ENCODE measurements around the gene GPR119.
A peak's percentile ranks its signal among the peaks of the same experiment; 100 is the strongest.

The GPR119 gene

GRCh38 chrX:130416785-130417184, 31.3 kb upstream of the GPR119 start:
- Histone ChIP-seq H3K27me3 (no peaks in the 10 kb centered on the region), H3K9me3 (no peaks in the 10 kb centered on the region), H3K4me3 (ENCODE audit: low read depth in 1 of 2, low read length in 1 of 2) (no peak overlapping the region), H3K27ac (no peak overlapping the region), H3K4me1 (ENCODE audit: control insufficient read depth in 1 of 2, insufficient read depth in 1 of 2, low read depth in 1 of 2, low read length in 1 of 2) (no peaks in the 10 kb centered on the region), H3K36me3 (peaks cover 17% of the 10 kb centered on the region)
- TF ChIP-seq, protein P1, sequence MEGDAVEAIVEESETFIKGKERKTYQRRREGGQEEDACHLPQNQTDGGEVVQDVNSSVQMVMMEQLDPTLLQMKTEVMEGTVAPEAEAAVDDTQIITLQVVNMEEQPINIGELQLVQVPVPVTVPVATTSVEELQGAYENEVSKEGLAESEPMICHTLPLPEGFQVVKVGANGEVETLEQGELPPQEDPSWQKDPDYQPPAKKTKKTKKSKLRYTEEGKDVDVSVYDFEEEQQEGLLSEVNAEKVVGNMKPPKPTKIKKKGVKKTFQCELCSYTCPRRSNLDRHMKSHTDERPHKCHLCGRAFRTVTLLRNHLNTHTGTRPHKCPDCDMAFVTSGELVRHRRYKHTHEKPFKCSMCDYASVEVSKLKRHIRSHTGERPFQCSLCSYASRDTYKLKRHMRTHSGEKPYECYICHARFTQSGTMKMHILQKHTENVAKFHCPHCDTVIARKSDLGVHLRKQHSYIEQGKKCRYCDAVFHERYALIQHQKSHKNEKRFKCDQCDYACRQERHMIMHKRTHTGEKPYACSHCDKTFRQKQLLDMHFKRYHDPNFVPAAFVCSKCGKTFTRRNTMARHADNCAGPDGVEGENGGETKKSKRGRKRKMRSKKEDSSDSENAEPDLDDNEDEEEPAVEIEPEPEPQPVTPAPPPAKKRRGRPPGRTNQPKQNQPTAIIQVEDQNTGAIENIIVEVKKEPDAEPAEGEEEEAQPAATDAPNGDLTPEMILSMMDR (IDR thresholded peaks at IDR 0.05) = no peak

DNA sequence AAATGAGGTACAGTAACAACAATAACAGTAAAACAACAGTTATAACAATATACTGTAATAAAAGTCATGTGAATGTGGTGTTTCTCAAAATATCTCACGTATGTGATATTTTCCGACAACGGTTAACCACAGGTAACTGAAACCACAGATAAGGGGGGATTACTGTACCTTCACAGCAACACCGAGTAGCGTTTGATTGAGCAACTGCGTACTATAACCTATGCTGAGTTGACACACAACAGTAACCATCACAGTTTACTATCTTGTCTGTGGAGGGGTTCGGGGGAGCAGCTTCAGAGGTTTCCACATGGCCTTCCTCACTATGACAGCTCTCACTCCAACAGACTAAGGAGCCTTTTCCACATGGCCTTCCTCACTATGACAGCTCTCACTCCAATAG, 29.7 kb upstream of the GPR119 start:
- no peak overlapping the region for H3K27ac ChIP-seq
- H3K36me3 ChIP-seq = peaks cover 33% of the 10 kb centered on the region
- H3K27me3 ChIP-seq = no peaks in the 10 kb centered on the region
- TF ChIP-seq, protein P1 (IDR thresholded peaks at IDR 0.05) = no peak
- no peaks in the 10 kb centered on the region for H3K9me3 ChIP-seq
- no peak overlapping the region for H3K4me3 ChIP-seq (ENCODE audit: low read depth in 1 of 2, low read length in 1 of 2)
- no peaks in the 10 kb centered on the region for H3K4me1 ChIP-seq (ENCODE audit: control insufficient read depth in 1 of 2, insufficient read depth in 1 of 2, low read depth in 1 of 2, low read length in 1 of 2)

- Histone ChIP-seq H3K4me3 (ENCODE audit: low read depth in 1 of 2, low read length in 1 of 2) (no peak overlapping the region), H3K27ac (no peak overlapping the region), H3K9me3 (no peaks in the 10 kb centered on the region), H3K4me1 (ENCODE audit: control insufficient read depth in 1 of 2, insufficient read depth in 1 of 2, low read depth in 1 of 2, low read length in 1 of 2) (no peaks in the 10 kb centered on the region), H3K27me3 (no peaks in the 10 kb centered on the region), H3K36me3 (peaks cover 37% of the 10 kb centered on the region)
- TF ChIP-seq, protein P1 (IDR thresholded peaks at IDR 0.05) = no peak
Observed at GRCh38 chrX:130414800-130415199, 29.3 kb upstream of the GPR119 start.

DNA sequence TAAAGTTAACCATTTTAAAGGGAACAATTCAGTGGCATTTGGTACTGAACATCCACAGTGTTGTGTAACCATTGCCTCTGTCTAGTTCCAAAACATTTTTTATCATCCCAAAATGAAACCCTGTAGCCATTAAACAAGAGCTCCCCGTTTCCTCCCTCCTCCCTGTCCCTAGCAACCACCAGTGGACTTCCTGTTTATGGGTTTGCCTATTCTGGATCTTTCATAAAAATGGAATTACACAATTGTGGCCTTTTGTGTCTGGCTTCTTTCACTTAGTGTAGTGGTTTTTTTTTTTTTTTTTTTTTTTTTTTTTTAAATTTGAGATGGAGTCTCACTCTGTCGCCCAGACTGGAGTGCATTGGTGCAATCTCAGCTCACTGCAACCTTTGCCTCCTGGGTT, 27.9 kb upstream of the GPR119 start:
- TF ChIP-seq, protein P1 (IDR thresholded peaks at IDR 0.05) = no peak
- H3K4me3 ChIP-seq (ENCODE audit: low read depth in 1 of 2, low read length in 1 of 2) = no peak overlapping the region
- H3K27me3 ChIP-seq = no peaks in the 10 kb centered on the region
- no peaks in the 10 kb centered on the region for H3K9me3 ChIP-seq
- H3K36me3 ChIP-seq = peaks cover 45% of the 10 kb centered on the region
- H3K4me1 ChIP-seq (ENCODE audit: control insufficient read depth in 1 of 2, insufficient read depth in 1 of 2, low read depth in 1 of 2, low read length in 1 of 2) = no peaks in the 10 kb centered on the region
- no peak overlapping the region for H3K27ac ChIP-seq

DNA sequence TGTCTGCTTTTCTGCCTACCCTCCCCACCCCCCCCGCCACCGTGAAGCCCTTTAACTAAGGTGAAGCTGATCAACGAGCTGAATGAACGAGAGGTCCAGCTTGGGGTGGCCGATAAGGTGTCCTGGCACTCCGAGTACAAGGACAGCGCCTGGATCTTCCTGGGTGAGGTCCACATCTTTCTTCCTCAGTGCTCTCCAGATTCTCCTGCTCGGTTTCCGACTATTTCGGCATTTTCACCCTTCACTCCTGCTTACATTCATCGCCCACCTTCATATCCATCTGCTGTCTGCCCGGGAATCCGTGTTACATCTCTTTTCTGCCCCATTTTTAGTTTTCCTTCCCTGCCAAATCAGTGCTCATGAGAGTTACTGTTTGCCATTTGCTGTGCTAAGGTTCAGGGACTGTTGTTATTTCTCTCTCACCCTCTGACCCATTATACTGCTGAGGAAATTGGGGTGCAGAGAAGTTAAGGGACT, 16.8 kb upstream of the GPR119 start:
- no peaks in the 10 kb centered on the region for H3K36me3 ChIP-seq
- H3K4me1 ChIP-seq (ENCODE audit: control insufficient read depth in 1 of 2, insufficient read depth in 1 of 2, low read depth in 1 of 2, low read length in 1 of 2) = peaks cover 6 to 9% of the 10 kb centered on the region in 2 experiments
- H3K9me3 ChIP-seq = no peaks in the 10 kb centered on the region
- peak overlapping the region; percentile 62 for H3K27ac ChIP-seq
- H3K27me3 ChIP-seq = peaks cover 22% of the 10 kb centered on the region
- H3K4me3 ChIP-seq (ENCODE audit: low read depth in 1 of 2, low read length in 1 of 2) = peak overlapping the region; percentile 70 to 72
- TF ChIP-seq, protein P1 (IDR thresholded peaks at IDR 0.05) = no peak

Data from neutrophil (primary cell).